ENCODE results near the gene CBLB. TPM values are rescaled to one million over a fixed set of nuclear protein-coding genes. Genes with fewer than 3 reads are reported as not detected.

The CBLB gene
- total RNA-seq, 1 experiment from 2014 or later, result 8.6 TPM

DNA sequence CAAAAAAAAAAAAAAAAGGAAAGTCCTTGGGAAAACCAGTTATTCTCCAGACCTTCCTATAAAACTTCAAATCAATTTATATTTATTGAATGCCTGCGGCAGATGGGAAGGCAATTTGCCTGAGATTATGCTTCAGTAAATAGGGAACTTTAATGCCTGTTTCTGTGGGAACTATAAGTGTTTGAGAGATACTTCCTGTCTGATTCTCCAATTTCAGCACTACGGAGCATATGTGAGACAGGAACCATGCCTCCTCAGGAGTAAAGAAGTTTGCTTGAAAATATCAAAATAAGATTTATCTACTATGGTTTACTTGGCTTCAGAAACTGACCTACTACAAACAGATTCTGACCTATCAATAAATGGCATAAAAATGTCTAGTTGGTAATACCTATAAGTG, 135.5 kb downstream of the CBLB start:
- Histone ChIP-seq H3K4me3 (ENCODE audit: low read depth in 2 of 2, low read length in 2 of 2) (no peak overlapping the region), H3K27ac (ENCODE audit: low read length) (no peak overlapping the region), H3K36me3 (ENCODE audit: control insufficient read depth, insufficient read depth, low read length) (no peaks in the 10 kb centered on the region), H3K9me3 (ENCODE audit: control insufficient read depth, insufficient read depth, low read depth, low read length) (no peaks in the 10 kb centered on the region), H3K4me1 (ENCODE audit: control insufficient read depth, insufficient read depth, low read length) (no peaks in the 10 kb centered on the region), H3K27me3 (ENCODE audit: control insufficient read depth, insufficient read depth, low read length) (no peaks in the 10 kb centered on the region)
- ATAC-seq, result no peak
- BruUV-seq (replicated peaks), result no TSS peak
- DNase-seq (ENCODE audit: low read depth, low spot score), result no peak
- intact Hi-C loops (cut with micrococcal nuclease; ENCODE audit: unreplicated experiment) (no loop called here), in situ Hi-C loops (cut with HindIII; ENCODE audit: low pct_unique_long_range_greater_than_20kb, low sequenced_read_pairs) (no loop called here)
- TF ChIP-seq, protein P1, sequence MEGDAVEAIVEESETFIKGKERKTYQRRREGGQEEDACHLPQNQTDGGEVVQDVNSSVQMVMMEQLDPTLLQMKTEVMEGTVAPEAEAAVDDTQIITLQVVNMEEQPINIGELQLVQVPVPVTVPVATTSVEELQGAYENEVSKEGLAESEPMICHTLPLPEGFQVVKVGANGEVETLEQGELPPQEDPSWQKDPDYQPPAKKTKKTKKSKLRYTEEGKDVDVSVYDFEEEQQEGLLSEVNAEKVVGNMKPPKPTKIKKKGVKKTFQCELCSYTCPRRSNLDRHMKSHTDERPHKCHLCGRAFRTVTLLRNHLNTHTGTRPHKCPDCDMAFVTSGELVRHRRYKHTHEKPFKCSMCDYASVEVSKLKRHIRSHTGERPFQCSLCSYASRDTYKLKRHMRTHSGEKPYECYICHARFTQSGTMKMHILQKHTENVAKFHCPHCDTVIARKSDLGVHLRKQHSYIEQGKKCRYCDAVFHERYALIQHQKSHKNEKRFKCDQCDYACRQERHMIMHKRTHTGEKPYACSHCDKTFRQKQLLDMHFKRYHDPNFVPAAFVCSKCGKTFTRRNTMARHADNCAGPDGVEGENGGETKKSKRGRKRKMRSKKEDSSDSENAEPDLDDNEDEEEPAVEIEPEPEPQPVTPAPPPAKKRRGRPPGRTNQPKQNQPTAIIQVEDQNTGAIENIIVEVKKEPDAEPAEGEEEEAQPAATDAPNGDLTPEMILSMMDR (IDR thresholded peaks at IDR 0.05), result no peak
- TF ChIP-seq SIN3A (IDR thresholded peaks at IDR 0.05; ENCODE audit: borderline replicate concordance, insufficient read depth, low read depth, low read length), result no peak
- TF ChIP-seq, protein P2, sequence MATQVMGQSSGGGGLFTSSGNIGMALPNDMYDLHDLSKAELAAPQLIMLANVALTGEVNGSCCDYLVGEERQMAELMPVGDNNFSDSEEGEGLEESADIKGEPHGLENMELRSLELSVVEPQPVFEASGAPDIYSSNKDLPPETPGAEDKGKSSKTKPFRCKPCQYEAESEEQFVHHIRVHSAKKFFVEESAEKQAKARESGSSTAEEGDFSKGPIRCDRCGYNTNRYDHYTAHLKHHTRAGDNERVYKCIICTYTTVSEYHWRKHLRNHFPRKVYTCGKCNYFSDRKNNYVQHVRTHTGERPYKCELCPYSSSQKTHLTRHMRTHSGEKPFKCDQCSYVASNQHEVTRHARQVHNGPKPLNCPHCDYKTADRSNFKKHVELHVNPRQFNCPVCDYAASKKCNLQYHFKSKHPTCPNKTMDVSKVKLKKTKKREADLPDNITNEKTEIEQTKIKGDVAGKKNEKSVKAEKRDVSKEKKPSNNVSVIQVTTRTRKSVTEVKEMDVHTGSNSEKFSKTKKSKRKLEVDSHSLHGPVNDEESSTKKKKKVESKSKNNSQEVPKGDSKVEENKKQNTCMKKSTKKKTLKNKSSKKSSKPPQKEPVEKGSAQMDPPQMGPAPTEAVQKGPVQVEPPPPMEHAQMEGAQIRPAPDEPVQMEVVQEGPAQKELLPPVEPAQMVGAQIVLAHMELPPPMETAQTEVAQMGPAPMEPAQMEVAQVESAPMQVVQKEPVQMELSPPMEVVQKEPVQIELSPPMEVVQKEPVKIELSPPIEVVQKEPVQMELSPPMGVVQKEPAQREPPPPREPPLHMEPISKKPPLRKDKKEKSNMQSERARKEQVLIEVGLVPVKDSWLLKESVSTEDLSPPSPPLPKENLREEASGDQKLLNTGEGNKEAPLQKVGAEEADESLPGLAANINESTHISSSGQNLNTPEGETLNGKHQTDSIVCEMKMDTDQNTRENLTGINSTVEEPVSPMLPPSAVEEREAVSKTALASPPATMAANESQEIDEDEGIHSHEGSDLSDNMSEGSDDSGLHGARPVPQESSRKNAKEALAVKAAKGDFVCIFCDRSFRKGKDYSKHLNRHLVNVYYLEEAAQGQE (IDR thresholded peaks at IDR 0.05; ENCODE audit: insufficient read depth in 1 of 2, low read depth in 2 of 2, low read length in 1 of 2), result no peak
- TF ChIP-seq TCF7L2 (IDR thresholded peaks at IDR 0.05; ENCODE audit: low read depth, low read length), result no peak
- TF ChIP-seq POLR2AphosphoS5 (IDR thresholded peaks at IDR 0.05; ENCODE audit: low read depth, low read length), result no peak
- CTCF ChIA-PET, result no interaction called here
- POLR2A ChIA-PET, result no interaction called here

DNA sequence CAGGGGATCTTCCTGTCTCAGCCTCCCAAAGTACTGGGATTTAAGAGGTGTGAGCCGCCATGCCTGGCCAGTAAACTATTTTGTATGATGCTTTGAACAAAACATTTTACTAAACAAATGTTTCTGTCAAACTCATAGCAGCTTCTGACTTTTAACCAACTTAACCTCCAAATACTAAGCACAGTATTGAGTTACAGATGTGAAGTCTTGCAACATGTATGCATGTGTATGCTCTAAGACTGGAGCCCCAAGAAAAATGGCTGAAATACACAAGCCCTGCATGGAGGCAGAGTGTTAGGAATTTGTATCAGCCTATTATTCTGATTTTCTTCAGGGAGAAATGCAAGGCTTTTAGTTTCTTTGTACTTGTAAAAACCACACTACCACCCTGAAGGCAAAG, 137.1 kb downstream of the CBLB start:
- no peaks in the 10 kb centered on the region for H3K36me3 ChIP-seq (ENCODE audit: control insufficient read depth, insufficient read depth, low read length)
- H3K4me3 ChIP-seq (ENCODE audit: low read depth in 2 of 2, low read length in 2 of 2), result no peak overlapping the region
- H3K4me1 ChIP-seq (ENCODE audit: control insufficient read depth, insufficient read depth, low read length), result no peaks in the 10 kb centered on the region
- ATAC-seq, result no peak
- no peak overlapping the region for H3K27ac ChIP-seq (ENCODE audit: low read length)
- in situ Hi-C loops (cut with HindIII; ENCODE audit: low pct_unique_long_range_greater_than_20kb, low sequenced_read_pairs), result no loop called here
- intact Hi-C loops (cut with micrococcal nuclease; ENCODE audit: unreplicated experiment), result no loop called here
- TF ChIP-seq, protein P2 (IDR thresholded peaks at IDR 0.05; ENCODE audit: insufficient read depth in 1 of 2, low read depth in 2 of 2, low read length in 1 of 2), result no peak
- TF ChIP-seq, protein P1 (IDR thresholded peaks at IDR 0.05), result no peak
- TF ChIP-seq SIN3A (IDR thresholded peaks at IDR 0.05; ENCODE audit: borderline replicate concordance, insufficient read depth, low read depth, low read length) (no peak), TCF7L2 (IDR thresholded peaks at IDR 0.05; ENCODE audit: low read depth, low read length) (no peak)
- BruUV-seq (replicated peaks), result no TSS peak
- DNase-seq (ENCODE audit: low read depth, low spot score), result no peak
- ChIA-PET CTCF (no interaction called here), POLR2A (no interaction called here)
- H3K9me3 ChIP-seq (ENCODE audit: control insufficient read depth, insufficient read depth, low read depth, low read length), result no peaks in the 10 kb centered on the region
- H3K27me3 ChIP-seq (ENCODE audit: control insufficient read depth, insufficient read depth, low read length), result no peaks in the 10 kb centered on the region
